Measurements from ENCODE around the gene HSFX4. TPM values are rescaled to one million over a fixed set of nuclear protein-coding genes. Genes with fewer than 3 reads are reported as not detected.
A peak's percentile ranks its signal among the peaks of the same experiment; 100 is the strongest.

The HSFX4 gene
- total RNA-seq, 6 experiments from 2014 or later: not detected

- Histone ChIP-seq H3K4me1 (no peaks in the 10 kb centered on the region), H3K9me3 (no peaks in the 10 kb centered on the region), H3K27ac (no peak overlapping the region), H3K4me3 (no peak overlapping the region), H3K36me3 (no peaks in the 10 kb centered on the region), H3K27me3 (no peaks in the 10 kb centered on the region)
- WGBS (ENCODE audit: insufficient coverage, low coverage, low lambda C conversion rate, missing lambda C conversion rate): 80% methylated on average over 3 of the region's 3 CpGs
- TF ChIP-seq POLR2A (IDR thresholded peaks at IDR 0.05) (no peak), CTCF (IDR thresholded peaks at IDR 0.05) (no peak)
- no peak for DNase-seq
- ATAC-seq: no peak
- intact Hi-C loops (cut with DNase I): no loop called here
Observed at GRCh38 chrX:149908308-149908707, 21.1 kb upstream of the HSFX4 start.

DNA sequence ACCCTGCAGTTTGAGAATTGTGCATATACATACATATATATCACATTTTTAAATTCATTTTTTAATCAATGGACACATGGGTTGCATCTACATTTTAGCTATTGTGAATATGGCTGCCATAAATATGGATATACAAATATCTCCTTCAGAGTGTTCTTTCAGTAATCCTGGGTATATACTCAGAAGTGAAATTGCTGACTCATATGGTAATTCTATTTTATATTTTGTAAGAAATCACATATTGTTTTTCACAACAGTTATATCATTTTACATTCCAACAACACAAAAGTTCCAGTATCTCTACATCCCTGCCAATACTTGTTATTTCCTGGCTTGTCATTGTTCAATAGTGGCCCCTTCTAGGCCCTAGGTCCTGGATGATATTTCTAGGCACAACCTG is 20.6 kb upstream of the HSFX4 start:
- Histone ChIP-seq H3K27me3 (no peaks in the 10 kb centered on the region), H3K27ac (no peak overlapping the region), H3K4me1 (no peaks in the 10 kb centered on the region), H3K4me3 (no peak overlapping the region), H3K36me3 (no peaks in the 10 kb centered on the region), H3K9me3 (no peaks in the 10 kb centered on the region)
- ATAC-seq: no peak
- no peak for DNase-seq
- TF ChIP-seq POLR2A (IDR thresholded peaks at IDR 0.05) (no peak), CTCF (IDR thresholded peaks at IDR 0.05) (no peak)
- intact Hi-C loops (cut with DNase I): no loop called here

- DNase-seq: no peak
- intact Hi-C loops (cut with DNase I): no loop called here
- TF ChIP-seq POLR2A (IDR thresholded peaks at IDR 0.05) (no peak), CTCF (IDR thresholded peaks at IDR 0.05) (no peak)
- Histone ChIP-seq H3K9me3 (no peaks in the 10 kb centered on the region), H3K27me3 (no peaks in the 10 kb centered on the region), H3K4me3 (no peak overlapping the region), H3K4me1 (no peaks in the 10 kb centered on the region), H3K36me3 (no peaks in the 10 kb centered on the region), H3K27ac (no peak overlapping the region)
- 100% methylated on average over 1 of the region's 4 CpGs for WGBS (ENCODE audit: insufficient coverage, low coverage, low lambda C conversion rate, missing lambda C conversion rate)
- peak in 1 of 4 donors; percentile 10 for ATAC-seq
Observed at GRCh38 chrX:149909324-149910177, 19.8 kb upstream of the HSFX4 start.

GRCh38 chrX:149910178-149910695 is 19.1 kb upstream of the HSFX4 start:
- no peaks in the 10 kb centered on the region for H3K9me3 ChIP-seq
- no peaks in the 10 kb centered on the region for H3K4me1 ChIP-seq
- TF ChIP-seq CTCF (IDR thresholded peaks at IDR 0.05): no peak
- intact Hi-C loops (cut with DNase I): no loop called here
- no peak for DNase-seq
- WGBS (ENCODE audit: insufficient coverage, low coverage, low lambda C conversion rate, missing lambda C conversion rate): 91% methylated on average over 9 of the region's 9 CpGs
- no peak for ATAC-seq
- H3K27ac ChIP-seq: no peak overlapping the region
- H3K27me3 ChIP-seq: no peaks in the 10 kb centered on the region
- H3K4me3 ChIP-seq: no peak overlapping the region
- no peaks in the 10 kb centered on the region for H3K36me3 ChIP-seq
